ENCODE results near the gene SRPRB. TPM values are rescaled to one million over a fixed set of nuclear protein-coding genes. Genes with fewer than 3 reads are reported as not detected.

The SRPRB gene
- total RNA-seq, 1 donor, result 112 TPM

DNA sequence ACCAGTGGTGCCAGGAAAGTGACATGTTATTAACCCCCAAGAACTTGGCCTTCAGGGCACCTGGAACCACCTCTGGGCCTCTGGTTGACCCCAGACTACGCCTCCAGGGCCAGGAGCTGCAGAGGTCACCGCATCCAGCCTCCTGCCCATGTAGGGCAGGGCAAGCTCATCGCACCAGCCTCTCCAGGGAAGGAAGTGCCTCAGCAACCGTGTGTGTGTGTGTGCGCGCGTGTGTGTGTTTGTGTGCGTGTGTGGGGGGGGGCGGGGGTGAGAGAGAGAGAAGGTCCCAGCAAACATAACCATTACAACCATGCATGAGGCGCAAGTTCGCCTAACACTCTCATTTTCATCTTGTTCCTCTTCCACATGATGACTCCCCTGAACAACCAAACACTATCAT lies 58.3 kb downstream of the SRPRB start:
- TF ChIP-seq, protein P1, sequence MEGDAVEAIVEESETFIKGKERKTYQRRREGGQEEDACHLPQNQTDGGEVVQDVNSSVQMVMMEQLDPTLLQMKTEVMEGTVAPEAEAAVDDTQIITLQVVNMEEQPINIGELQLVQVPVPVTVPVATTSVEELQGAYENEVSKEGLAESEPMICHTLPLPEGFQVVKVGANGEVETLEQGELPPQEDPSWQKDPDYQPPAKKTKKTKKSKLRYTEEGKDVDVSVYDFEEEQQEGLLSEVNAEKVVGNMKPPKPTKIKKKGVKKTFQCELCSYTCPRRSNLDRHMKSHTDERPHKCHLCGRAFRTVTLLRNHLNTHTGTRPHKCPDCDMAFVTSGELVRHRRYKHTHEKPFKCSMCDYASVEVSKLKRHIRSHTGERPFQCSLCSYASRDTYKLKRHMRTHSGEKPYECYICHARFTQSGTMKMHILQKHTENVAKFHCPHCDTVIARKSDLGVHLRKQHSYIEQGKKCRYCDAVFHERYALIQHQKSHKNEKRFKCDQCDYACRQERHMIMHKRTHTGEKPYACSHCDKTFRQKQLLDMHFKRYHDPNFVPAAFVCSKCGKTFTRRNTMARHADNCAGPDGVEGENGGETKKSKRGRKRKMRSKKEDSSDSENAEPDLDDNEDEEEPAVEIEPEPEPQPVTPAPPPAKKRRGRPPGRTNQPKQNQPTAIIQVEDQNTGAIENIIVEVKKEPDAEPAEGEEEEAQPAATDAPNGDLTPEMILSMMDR (IDR thresholded peaks at IDR 0.05; ENCODE audit: insufficient read depth, low read depth, low read length), result no peak
- H3K4me3 ChIP-seq (ENCODE audit: low read depth, low read length), result no peak overlapping the region

DNA sequence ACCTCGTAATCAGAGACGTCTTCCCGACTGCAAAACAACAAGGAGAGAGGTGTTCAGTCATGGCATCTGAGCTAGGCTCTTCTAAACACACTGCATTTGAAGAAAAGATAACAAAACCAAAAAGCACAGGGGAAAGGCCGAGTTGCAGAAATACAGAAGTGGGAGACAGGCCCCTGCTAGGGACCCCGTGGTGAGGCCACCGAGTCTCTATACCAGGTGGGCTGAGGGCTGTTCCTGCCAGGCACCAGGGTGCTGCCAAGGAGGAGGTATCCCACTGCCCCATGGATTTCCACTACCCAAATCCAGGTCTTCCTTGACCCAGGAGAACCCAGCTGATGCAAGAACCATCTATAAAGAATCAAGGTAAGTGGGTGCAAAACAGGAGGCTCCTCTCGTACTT lies 59.0 kb downstream of the SRPRB start:
- H3K4me3 ChIP-seq (ENCODE audit: low read depth, low read length), result no peak overlapping the region
- TF ChIP-seq, protein P1 (IDR thresholded peaks at IDR 0.05; ENCODE audit: insufficient read depth, low read depth, low read length), result no peak
- DNase-seq (ENCODE audit: low read depth), result no peak

More for the DNA sequence above, 58.3 kb downstream of the SRPRB start:
- DNase-seq (ENCODE audit: low read depth), result no peak

DNA sequence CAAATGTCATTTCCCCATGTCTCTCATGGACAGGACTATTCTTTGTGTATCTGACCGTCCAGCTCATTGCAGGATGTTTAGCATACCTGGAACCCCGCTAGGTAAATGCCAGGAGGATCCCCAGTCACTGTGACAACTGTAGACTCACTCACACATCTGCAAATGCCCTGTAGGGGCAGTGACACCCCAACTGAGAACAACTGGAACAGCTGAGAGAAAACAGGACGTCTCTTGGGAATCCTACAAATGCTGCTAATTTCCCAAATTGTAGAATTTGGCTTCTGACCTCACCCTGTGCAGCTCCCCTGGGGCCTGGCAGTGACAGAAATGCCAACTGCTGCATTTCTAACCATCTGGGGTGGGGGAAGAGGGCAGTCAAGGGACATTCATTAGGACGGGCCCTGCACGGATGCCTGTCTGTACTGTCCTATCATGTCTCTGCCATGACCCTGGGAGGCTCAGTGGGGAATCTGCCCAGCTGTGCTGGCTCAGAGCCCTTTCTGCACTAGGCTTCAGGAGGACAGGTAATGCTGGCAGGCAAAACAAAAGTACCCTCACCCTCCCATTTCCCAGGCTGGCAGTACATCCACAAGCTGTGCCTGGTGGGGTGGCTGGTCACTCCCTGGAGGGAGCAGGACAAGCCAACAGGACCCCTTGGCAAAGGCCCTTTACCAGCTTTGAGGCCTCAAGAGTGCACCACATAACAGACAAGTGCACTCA lies 59.7 kb downstream of the SRPRB start:
- no peak for DNase-seq (ENCODE audit: low read depth)

DNA sequence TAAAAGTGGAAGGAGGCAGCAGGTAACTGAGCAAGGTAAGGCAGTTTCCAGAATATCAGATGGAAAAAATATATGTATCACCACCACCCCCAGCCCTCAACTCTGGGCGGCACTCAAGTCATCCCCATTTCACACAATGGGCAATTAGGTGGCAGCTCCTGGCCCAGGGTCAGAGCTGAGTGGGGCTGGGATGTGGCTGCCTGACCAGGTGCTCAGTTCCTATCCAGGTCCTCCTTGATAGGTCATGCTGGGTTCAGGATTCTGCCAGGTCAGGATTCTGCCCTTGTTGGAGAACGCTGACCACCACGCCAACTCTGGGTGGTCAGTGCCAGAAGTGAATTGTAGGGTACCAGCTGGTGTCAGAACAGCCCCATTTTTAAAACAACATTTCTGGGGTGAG lies 60.5 kb downstream of the SRPRB start:
- no peak overlapping the region for H3K4me3 ChIP-seq (ENCODE audit: low read depth, low read length)
- no peak for DNase-seq (ENCODE audit: low read depth)
- TF ChIP-seq, protein P1 (IDR thresholded peaks at IDR 0.05; ENCODE audit: insufficient read depth, low read depth, low read length), result no peak

More for the DNA sequence above, 59.7 kb downstream of the SRPRB start:
- H3K4me3 ChIP-seq (ENCODE audit: low read depth, low read length), result no peak overlapping the region
- TF ChIP-seq, protein P1 (IDR thresholded peaks at IDR 0.05; ENCODE audit: insufficient read depth, low read depth, low read length), result no peak

DNA sequence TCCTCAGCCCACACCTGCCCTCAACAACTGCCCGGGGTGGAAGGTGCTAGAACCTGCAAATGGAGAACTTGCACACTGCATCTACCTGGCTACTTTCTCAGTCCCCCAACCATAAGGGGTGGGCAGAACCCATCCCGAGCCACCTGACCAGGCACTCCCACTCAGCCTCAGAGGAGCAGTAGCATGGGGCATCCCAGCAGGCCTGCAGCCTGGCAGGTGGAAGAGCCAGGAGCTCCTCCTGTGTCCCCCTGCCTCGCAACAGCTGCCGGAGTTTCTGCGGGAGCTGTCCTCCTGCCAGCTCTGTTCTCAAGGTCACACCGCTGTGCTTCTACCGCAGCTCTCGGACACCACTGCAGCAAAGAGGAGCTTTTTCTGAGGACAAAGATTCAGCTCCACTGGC lies 62.6 kb downstream of the SRPRB start:
- H3K4me3 ChIP-seq (ENCODE audit: low read depth, low read length), result no peak overlapping the region
- TF ChIP-seq, protein P1 (IDR thresholded peaks at IDR 0.05; ENCODE audit: insufficient read depth, low read depth, low read length), result no peak
- no peak for DNase-seq (ENCODE audit: low read depth)

DNA sequence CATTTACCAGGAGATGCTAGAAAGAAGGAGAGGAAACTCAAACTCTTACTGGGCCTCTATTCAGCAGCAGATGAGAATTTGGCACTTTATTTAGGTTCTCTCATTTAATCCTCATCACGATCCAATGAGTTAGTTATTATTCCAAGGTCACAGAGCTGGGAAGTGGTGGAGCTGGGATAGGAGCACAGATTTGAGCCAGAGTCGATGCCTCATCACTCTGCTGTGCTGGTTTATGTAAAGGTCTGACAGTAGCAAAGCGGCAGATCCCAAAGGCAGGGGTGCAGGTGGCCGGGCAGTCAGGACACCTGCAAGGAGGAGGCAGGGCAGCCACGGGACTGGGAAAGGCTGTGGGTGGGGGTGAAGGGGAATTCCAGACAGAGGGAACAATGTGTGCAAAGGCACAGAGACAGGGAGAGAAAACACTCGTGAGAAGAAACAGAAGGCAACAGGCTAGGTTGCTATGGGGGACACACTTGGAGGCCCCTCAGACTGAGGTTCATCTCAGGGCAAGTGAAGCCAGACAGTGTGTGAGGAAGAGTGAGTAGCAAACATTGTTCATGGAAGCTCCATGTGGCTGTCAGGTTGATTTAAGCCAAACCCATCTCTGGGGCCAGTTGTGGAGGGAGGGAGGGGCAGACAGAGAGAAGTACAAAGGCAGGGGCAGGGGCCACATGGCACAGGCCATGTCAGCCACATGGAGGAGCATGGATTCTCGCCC lies 63.3 kb downstream of the SRPRB start:
- TF ChIP-seq, protein P1 (IDR thresholded peaks at IDR 0.05; ENCODE audit: insufficient read depth, low read depth, low read length), result no peak
- no peak for DNase-seq (ENCODE audit: low read depth)

More for the DNA sequence above, 63.3 kb downstream of the SRPRB start:
- H3K4me3 ChIP-seq (ENCODE audit: low read depth, low read length), result no peak overlapping the region
